ENCODE data around the gene KIAA1217.

- TF ChIP-seq SMC3 (IDR thresholded peaks at IDR 0.05; ENCODE audit: low read depth, low read length) (no peak), USF2 (IDR thresholded peaks at IDR 0.05; ENCODE audit: borderline replicate concordance, low read depth, low read length) (no peak), CTCF (IDR thresholded peaks at IDR 0.05) (no peak), TAF1 (IDR thresholded peaks at IDR 0.05; ENCODE audit: borderline replicate concordance, low read depth, low read length) (no peak), MAX (IDR thresholded peaks at IDR 0.05; ENCODE audit: low read depth) (no peak), USF1 (IDR thresholded peaks at IDR 0.05; ENCODE audit: borderline replicate concordance, low read depth) (no peak)
Measured at GRCh38 chr10:24390146-24390700, 181.3 kb downstream of the KIAA1217 start.
